GM18499 (cell line): ENCODE results near the gene PCDH10.

Experiments used
- ATAC-seq: cut with Tn5 transposase; IDR thresholded peaks from one replicate; pipeline ENCODE4 v1.9.1; 2021; ENCODE audit warnings: moderate number of reproducible peaks; ENCODE audit not compliant: insufficient read depth, unreplicated experiment

The PCDH10 gene, protein sequence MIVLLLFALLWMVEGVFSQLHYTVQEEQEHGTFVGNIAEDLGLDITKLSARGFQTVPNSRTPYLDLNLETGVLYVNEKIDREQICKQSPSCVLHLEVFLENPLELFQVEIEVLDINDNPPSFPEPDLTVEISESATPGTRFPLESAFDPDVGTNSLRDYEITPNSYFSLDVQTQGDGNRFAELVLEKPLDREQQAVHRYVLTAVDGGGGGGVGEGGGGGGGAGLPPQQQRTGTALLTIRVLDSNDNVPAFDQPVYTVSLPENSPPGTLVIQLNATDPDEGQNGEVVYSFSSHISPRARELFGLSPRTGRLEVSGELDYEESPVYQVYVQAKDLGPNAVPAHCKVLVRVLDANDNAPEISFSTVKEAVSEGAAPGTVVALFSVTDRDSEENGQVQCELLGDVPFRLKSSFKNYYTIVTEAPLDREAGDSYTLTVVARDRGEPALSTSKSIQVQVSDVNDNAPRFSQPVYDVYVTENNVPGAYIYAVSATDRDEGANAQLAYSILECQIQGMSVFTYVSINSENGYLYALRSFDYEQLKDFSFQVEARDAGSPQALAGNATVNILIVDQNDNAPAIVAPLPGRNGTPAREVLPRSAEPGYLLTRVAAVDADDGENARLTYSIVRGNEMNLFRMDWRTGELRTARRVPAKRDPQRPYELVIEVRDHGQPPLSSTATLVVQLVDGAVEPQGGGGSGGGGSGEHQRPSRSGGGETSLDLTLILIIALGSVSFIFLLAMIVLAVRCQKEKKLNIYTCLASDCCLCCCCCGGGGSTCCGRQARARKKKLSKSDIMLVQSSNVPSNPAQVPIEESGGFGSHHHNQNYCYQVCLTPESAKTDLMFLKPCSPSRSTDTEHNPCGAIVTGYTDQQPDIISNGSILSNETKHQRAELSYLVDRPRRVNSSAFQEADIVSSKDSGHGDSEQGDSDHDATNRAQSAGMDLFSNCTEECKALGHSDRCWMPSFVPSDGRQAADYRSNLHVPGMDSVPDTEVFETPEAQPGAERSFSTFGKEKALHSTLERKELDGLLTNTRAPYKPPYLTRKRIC

DNA sequence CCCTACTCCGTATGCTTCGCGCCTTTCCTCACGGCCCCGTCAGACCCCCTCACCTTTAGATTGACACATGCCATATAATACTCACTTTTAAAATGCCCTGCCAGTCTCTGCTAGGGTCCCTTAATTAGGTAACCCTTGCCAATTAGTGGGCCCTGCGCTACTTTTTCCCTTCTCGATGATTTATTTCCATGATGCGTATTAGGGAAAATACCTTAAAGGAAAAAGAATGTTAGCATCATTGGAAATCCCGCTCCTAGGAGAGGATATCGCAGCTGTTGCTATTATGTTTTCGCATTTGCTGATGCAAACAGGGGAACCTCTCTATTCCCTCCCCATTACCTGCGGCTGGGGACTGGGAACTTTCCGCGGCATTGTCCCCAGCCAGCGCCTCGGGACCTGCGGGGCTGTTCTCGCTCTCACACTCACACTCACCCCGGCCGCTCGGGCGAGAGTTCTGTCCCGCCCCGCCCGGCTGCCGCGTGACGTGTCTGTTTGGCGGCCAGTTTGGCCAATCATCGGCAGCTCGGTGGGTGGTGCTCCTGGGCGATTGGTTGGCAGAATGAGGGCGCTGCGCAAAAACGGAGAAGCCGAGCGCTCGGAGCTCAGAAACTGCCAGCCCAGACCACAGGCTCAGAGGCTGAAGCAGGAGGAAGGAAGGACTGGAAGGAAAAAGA, at the start of gene PCDH10:
Gene PCDH10 (plus strand): TSS at position 605 of the 674 bp plus-strand sequence. CDS start 847 bp downstream, outside the sequence.
- no peak for ATAC-seq

DNA sequence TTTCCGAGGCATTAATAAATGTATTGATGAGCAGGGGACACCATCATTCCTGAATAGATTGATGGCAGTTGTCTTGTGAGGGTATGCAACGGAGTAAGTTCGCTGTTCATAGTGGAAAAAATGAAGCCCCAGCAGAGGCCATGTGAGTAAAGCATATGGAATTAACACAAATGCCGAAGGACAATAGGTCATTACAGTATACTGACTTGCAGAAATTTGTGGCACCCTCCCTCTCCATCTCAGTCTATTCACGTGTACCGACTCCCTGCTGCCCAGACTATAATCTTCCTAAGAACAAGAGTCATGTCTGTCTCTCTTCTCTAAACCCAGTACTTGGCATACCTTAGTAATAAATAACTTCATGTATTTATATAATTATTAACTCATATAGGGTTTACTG, 47.1 kb upstream of the PCDH10 start:
- ATAC-seq = no peak

DNA sequence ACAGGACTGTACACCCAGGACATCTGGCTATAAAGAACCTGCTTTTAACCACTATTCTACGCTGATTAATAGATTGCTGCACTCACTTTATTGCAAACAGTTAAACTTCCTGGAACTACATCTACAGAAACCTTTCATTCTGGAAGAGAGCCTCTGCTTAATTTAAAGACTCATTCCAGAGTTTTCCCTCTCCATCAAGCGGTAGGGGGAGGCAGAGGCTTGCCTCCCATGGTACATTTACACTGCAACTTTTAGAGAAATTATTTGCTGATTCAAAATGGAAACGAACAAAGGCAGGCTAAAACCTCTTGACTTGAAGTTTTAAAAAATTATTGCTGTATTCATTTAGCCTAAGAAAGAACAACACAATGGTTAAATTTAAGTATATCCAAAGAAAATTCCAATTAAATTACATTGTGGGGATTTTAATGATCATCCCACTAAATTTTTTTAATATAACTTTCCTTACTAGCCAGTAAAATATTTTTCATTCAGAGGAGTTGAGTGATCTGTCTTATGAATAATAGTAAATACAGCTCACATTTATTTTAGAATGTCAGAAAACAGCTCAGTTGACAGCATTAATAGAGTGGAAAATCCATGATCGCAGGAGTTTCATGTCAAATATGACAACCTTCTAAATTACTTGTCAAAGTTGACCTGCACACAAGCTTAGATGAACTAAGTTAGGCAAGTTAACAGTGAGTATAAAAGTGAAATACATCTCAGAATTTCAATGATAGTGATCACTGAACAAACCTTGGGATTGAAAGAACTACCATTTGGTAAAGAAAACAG, 46.3 kb upstream of the PCDH10 start:
- no peak for ATAC-seq

DNA sequence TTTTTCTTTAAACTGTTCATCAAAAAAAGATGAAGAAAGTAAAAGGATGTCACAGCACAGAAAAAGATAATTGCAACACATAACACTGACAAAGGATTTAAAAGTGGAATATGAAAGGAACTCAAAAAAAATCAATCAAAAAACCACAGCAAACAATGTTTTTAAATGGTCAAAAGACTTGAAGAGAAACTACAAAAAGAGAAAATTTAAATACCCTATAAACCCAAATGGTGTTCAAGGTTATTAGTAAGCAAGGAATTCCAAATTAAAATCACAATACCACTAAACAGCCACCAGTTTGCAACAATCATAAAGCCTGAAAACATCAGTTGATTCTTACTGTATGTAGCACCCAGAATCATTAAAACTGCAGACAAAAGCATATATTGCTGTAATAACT, 36.5 kb upstream of the PCDH10 start:
- ATAC-seq = no peak

DNA sequence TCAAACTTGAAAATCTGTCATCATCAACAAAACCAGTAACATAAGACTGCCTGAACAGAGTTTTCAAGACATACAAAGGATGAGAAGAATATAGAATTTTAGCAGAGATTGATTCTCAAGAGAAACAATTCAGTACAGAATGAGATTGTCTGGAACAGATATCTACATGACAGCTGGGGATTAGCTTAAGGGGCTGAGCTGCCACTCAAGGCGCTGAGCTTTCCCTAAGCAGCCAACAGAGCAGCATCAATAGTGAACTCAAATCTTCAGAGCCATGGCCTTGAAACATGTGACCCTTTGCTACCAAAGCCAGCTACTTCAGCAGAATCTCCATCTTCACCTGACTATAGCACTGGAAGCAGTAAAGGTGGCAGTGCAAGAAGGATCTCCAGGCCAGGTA, 24.3 kb upstream of the PCDH10 start:
- no peak for ATAC-seq

DNA sequence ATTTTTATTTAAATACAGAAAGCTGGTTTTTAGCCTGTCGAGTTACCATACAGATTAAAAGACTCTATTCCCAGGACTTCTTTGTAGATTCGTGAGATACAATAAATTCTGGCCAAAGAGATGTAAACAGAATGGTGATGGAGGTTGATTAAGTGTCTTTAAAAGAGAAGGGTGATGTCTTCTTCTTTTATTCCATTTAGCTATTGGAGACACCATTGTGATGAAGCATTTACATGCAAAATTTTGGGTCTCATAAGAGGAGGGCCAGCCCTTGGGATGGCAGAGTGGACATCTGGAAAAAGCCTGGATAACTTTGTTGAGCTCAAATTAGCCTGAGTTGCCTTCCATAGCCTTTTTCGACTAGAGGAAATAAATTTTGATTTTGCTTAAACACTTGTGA, 21.6 kb upstream of the PCDH10 start:
- no peak for ATAC-seq

DNA sequence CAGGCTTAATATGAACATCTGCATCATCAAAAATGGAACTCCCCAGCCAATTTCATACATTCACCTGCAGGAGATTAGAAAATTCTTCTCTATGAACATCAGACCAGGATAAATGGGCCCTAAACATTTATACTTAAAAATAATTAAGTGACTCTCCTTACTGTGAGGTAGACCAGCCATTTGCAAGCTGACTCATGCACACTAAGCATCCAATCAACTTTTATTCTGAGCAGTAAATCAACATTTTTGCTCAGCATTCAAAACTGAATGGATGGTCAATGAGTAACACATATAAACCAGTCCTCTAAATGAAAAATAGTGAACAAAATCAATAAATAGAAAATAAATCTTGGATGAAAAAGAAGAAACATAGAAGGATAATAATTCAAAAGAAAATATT, 19.9 kb upstream of the PCDH10 start:
- no peak for ATAC-seq

DNA sequence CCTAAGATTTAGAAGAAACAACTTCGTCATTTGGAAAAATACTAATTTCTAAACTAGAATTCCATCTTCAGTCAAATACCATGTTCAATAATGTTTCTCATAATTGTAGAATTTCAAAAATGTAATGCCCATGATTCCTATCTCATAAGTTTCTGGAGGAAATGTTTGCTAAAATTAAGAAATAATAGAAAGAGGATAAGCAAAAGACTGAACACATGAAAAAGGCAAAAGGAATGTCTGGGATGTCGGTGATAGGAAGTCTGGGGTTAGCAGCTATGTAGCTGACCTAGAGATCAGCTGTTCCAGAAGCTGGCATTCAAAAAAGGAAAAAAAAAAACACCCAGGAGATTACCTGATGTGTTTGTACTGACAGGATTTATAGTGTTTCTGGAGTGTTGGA, 18.9 kb upstream of the PCDH10 start:
- no peak for ATAC-seq

DNA sequence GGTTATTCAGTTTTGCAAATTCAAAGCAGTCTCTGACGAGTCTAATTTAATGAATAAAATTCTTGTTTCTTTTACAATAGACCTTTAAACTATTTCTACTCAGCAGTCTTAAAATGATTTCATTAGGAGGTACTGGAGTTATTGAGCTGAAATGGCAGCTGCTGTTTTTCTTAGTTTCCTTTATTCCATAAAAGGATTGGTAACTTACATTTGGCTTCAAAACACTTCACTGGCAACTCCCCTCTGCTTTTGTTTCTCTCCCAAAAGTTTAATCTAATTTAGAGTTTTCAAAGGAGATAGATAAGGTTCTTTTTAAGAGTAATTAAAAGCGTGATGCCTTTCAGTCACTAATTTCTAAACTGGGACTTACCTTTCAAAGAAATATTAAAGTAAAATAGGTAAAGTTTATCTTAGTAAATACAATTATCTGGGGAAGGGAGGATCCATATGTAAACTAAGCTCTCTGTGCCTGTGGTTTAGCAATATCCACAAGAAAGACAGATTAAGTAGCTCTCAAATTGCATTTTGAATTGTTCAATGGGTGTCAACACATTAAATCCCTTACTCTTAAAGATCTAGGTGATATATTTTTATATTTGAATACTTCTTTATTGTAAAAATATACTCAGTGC, 17.1 kb upstream of the PCDH10 start:
- no peak for ATAC-seq

DNA sequence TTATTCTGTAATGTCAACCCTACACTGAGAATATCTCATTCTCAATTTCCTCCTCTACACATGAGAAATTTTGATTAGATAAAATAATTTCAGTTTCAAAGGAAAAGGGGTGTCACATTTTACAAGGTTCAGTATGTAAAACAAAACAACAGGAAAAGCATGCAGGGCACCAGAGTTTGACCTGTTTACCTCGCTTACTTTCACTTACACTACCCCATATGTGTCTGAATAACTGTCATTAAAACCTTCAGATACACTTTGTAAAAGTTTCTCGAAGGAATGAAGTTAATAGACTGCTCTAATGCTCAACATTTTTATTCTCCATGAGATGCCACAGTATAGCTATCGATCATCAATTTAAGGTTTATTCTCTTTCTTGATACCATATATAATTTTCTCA, 12.3 kb upstream of the PCDH10 start:
- no peak for ATAC-seq

DNA sequence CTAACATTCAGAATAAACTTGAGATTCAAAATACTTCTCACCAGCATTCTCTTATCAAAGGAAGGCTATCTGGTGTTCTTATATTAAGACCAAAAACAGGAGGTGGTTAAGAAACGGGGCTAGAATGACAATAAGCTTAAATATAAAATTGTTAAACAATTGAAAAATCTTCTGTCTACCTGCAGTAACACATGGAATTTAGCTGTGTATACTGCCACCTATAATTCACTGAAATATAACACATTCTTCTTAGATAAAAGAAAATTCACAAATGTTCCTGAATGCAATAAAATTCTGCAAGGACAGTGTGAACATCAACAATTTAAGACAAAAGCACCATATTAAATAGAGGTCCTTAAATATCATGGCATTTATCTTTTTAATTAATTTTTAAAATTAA, 11.5 kb upstream of the PCDH10 start:
- no peak for ATAC-seq

DNA sequence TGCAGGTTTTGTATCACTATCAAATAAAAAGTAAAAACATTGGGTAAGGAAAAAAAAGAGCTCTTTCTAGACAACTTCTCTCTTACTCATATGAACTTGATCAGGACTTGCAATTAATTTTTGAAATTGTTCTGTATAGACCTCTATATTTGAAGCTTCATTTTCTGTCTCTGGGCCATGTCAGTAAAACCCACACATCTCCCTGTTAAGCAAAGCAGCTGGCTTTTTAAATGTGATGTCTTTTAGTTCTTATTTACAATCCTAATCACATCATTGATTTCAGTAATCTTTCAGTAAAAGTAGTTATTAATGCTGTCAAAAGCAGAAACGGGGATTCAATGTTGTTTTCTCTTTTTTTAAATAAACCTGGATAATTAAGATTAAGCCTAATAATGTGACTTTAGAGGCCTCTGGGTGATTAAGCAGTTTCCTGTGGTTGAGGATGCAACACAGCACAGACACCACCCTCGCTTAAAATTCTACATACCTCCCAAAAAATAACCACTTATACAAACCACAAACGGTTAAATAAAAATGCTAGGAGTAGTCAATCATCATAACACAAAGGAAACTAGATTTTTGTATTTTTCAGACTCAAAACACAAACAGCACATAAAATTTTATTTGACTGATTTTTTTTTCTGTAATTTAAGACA, 5.2 kb upstream of the PCDH10 start:
- ATAC-seq = no peak

DNA sequence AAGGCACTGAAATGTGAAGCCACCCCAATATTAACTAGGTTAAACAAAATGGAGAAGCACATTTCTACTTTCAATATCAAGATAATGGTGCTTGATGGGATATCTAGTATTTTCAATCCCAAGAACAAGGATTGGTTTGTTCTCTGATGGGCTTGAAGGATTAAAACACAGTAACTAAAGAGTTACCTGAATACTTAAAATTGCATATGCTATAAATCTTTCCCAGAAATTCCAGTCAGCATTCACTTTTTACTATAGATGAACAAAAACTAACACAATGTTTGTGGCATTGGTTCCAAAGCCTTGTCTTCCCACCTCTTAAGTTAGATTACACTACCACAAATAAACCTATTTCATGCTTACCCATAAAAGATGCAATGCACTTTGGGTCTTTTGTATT, 3.9 kb upstream of the PCDH10 start:
- ATAC-seq = no peak

DNA sequence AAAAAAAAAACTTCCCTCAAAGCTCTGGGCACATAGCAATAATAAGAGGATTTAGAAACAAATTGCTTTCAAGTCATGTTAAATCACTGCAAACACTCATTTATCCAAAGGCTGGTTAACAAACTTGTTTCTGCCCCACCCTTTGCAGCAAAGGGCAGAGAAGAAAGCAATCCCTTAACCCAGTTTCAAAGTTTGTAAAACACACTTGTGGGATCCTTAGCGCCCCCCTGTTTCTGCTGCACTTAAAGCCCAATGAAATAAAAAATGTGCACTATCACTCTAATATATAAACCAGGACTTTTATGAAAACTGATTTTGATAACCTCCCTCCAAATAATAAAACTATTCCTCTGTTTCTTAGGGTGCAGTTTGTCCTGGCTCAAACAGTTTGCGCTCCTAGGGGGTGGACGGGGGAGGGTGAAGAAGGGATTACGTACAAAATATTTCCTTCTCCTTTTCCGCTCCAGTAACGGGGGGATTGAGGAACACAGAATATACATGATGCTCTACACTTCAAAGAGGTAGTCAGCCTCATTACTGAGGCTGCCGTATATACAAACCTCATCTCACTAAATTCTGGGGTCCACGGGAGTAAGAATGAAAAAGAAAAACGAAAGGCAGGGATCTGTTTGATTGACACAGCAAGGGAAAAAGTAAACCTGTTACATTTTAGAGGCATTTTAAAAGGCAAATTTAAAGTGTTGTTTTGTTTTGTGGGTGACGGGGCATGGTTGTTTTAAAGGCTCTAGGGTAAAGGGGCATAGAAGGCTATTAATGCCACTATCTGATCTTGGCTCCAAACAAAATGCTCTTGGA, 3.1 kb upstream of the PCDH10 start:
- ATAC-seq = no peak

DNA sequence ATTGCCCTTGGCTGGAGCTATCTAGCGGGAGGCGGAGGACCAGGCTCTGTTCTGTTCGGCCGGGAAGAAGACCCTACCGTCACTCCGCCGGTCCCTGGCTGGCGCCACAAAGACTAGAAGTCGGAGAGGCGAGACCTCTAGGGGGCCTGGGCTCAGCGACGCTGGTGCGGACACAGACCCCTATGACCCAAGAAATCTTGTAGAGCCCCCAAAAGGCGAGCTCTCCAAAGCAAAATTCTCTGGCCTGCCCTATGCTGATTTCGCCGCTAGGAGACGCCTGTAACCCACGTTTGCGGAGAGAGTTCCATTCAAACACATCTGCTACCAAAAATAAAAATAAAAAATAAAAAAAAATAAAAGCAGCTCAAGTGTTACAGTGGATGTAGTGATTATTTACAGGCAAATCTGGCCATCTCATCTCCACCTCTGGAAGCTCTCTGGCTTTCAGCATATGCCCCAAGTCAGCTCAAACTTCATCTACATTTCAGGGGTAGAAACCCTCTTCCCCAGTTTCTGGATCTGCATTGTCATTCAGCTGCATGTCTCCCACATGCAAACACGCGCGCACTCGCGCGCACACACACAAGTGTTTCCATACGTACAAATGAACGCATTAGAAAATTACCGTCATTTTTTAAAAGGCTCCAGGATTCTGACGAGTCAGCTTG, 2.4 kb upstream of the PCDH10 start:
- no peak for ATAC-seq

DNA sequence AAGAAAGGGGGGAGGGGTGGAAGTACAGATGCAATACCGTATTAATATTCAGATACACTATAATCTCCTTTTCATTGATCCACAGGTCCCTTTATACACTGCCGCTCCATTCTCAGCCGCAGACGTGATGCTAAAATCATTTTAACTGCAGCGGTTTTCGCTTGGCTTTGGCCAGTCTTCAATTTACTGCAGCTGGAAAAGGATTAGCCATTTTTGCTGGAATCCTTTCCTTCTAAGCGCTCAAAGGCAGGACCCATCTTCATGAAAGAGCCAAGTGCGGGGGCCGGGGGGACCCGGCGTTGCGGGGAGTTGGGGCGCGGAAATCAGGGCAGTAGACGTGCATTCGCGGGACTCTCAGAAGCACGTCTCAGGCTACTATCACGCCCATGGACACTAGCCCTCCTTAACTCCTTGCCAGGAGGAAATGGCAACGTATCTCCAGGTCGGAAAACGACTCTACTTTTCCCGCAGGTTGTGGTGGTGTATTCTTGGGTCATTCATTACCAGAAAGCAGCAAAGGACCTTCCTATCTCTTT, 1.7 kb upstream of the PCDH10 start:
- no peak for ATAC-seq

DNA sequence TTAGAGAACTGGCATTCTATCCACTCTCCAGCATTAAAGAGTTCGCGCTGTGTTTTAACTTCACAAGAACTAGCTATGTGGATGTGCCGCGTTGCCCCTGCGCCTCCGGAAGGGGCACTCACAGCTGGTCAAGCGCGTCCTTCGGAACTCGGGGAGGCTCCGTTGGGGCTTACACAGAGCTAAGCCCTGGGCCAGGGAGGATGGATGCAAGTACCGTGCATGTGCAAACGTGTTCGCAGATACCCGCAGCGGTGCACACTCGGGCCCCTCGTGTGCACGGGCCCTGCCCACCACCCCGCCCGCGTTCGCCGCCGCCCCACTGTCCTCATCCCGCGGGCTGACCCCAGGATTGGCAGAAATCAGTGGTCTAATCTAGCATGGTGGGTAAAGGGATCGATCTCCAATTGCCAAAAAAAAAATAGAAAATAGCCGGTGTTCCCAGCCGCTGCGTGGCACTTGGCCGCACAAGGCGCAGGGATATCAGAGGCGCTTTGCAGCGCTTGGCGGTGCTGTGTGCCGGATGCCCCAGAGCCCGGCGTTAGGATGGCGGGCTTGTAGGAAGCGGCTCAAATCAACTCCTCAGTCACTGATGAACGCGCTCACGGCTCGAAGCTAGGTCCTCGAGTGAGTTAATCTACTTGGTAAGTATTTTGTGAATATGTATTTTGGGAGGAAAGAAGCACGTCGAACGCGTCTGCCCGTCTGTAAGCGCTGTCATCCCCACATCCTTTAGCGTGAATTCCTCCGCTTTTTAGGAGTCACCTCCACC, 989 bp upstream of the PCDH10 start:
- no peak for ATAC-seq
